AG08396 (cell line): Measurements from ENCODE around the gene CPSF2.
"Not testable (repeated sequence)": the region's sequence is repeated elsewhere in the genome, so short reads cannot be mapped to it uniquely, and the experiment has no call there.

Experiments used
- DNase-seq: peaks from one replicate; pipeline ENCODE4 v3.0.0; 2012; ENCODE audit warnings: low spot score, mixed read lengths

The CPSF2 gene

GRCh38 chr14:92160619-92161018 is 38.9 kb downstream of the CPSF2 start:
- peak; percentile 79 for DNase-seq

GRCh38 chr14:92161521-92161920 is 39.8 kb downstream of the CPSF2 start:
- no peak for DNase-seq

- DNase-seq: no peak
Observed at GRCh38 chr14:92164958-92165357, 43.2 kb downstream of the CPSF2 start.

GRCh38 chr14:92173668-92174067 is 51.9 kb downstream of the CPSF2 start:
- DNase-seq: peak; percentile 50

- no peak for DNase-seq
Observed at GRCh38 chr14:92175811-92176210, 54.0 kb downstream of the CPSF2 start.

GRCh38 chr14:92176476-92176875 is 54.7 kb downstream of the CPSF2 start:
- DNase-seq: no peak

GRCh38 chr14:92179178-92179577 is 57.4 kb downstream of the CPSF2 start:
- DNase-seq: not testable (repeated sequence)

GRCh38 chr14:92185559-92185958 is 63.8 kb downstream of the CPSF2 start:
- no peak for DNase-seq

GRCh38 chr14:92187616-92188015 is 65.8 kb downstream of the CPSF2 start:
- DNase-seq: not testable (repeated sequence)

GRCh38 chr14:92190768-92191167 is 69.0 kb downstream of the CPSF2 start:
- no peak for DNase-seq

- DNase-seq: no peak
Observed at GRCh38 chr14:92198804-92199203, 77.0 kb downstream of the CPSF2 start.

GRCh38 chr14:92199763-92200162 is 78.0 kb downstream of the CPSF2 start:
- no peak for DNase-seq

GRCh38 chr14:92203116-92203515 is 81.3 kb downstream of the CPSF2 start:
- DNase-seq: no peak

GRCh38 chr14:92204792-92205191 is 83.0 kb downstream of the CPSF2 start:
- DNase-seq: no peak

- DNase-seq: no peak
Observed at GRCh38 chr14:92207012-92207927, 85.5 kb downstream of the CPSF2 start.

- no peak for DNase-seq
Observed at GRCh38 chr14:92207928-92208265, 86.1 kb downstream of the CPSF2 start.

GRCh38 chr14:92209141-92209540 is 87.4 kb downstream of the CPSF2 start:
- DNase-seq: no peak

- not testable (repeated sequence) for DNase-seq
Observed at GRCh38 chr14:92213125-92213524, 91.4 kb downstream of the CPSF2 start.

- no peak for DNase-seq
Observed at GRCh38 chr14:92215579-92215978, 93.8 kb downstream of the CPSF2 start.

GRCh38 chr14:92217936-92218335 is 96.2 kb downstream of the CPSF2 start:
- DNase-seq: no peak
